Activated CD4-positive, alpha-beta memory T cell treated with anti-CD3 and anti-CD28 coated beads for 36 hours (primary cell): ENCODE results near the gene PKP1. TPM values are rescaled to one million over a fixed set of nuclear protein-coding genes. Genes with fewer than 3 reads are reported as not detected.
A peak's percentile ranks its signal among the peaks of the same experiment; 100 is the strongest.
"Not testable (repeated sequence)": the region's sequence is repeated elsewhere in the genome, so short reads cannot be mapped to it uniquely, and the experiment has no call there.

Experiments
- CTCF ChIA-PET: fragments of 350-600 bp; sonication (Branson Sonifier 250); formaldehyde crosslinking; loops from one replicate; lab custom pipeline; 2021; ENCODE audit warnings: antibody characterized with exemption, inconsistent platforms; lab: Charles Lee
- POLR2A ChIA-PET: fragments of 350-600 bp; sonication (Branson Sonifier 250); formaldehyde crosslinking; loops from one replicate; lab custom pipeline; 2021; ENCODE audit warnings: antibody characterized with exemption; lab: Charles Lee
- DNase-seq: peaks from one replicate; pipeline ENCODE4 v3.0.0-alpha.2; 2020
- H3K27ac Mint-ChIP-seq: one replicate; pipeline ENCODE4 v1.8.0; 2021; ENCODE audit warnings: mixed read lengths
- H3K27me3 Mint-ChIP-seq: one replicate; pipeline ENCODE4 v1.8.0; 2021; ENCODE audit warnings: mixed read lengths
- H3K36me3 Mint-ChIP-seq: one replicate; pipeline ENCODE4 v1.8.0; 2021; ENCODE audit warnings: mixed read lengths
- H3K4me1 Mint-ChIP-seq: one replicate; pipeline ENCODE4 v1.8.0; 2021; ENCODE audit warnings: low read depth, mixed read lengths
- H3K4me3 Mint-ChIP-seq: one replicate; pipeline ENCODE4 v1.8.0; 2021; ENCODE audit warnings: mild to moderate bottlenecking, mixed read lengths
- H3K9me3 Mint-ChIP-seq: one replicate; pipeline ENCODE4 v1.8.0; 2021; ENCODE audit warnings: mixed read lengths
- intact Hi-C: fragments of 100-400 bp; cut with micrococcal nuclease; formaldehyde crosslinking; loops from one replicate; pipeline ENCODE4 v1.15.1; 2023
- total RNA-seq, 2 experiments: library from RNA; stranded (reverse); gene quantifications; one replicate each; pipeline ENCODE4 v1.2.3, GENCODE V29; 2021

PKP1 gene
- not detected for total RNA-seq

GRCh38 chr1:201282931-201283829 lies at the start of gene PKP1:
PKP1 (plus strand) TSS chr1:201283506; CDS start chr1:201283703, 197 bp downstream.
- peak; percentile 41 for DNase-seq
- intact Hi-C loops: no loop called here
- ChIA-PET CTCF (no interaction called here), POLR2A (no interaction called here)
- no peak within 1 kb of the TSS for H3K4me3 Mint-ChIP-seq
- no peaks in the 10 kb centered on the region for H3K9me3 Mint-ChIP-seq
- peaks cover 21% of the 10 kb centered on the region for H3K27me3 Mint-ChIP-seq
- no peak within 1 kb of the TSS for H3K27ac Mint-ChIP-seq
- H3K4me1 Mint-ChIP-seq: peaks cover 2% of the 10 kb centered on the region
- no peaks in the 10 kb centered on the region for H3K36me3 Mint-ChIP-seq

- CTCF ChIA-PET, H3K4me1 Mint-ChIP-seq, H3K4me3 Mint-ChIP-seq, POLR2A ChIA-PET, H3K27ac Mint-ChIP-seq, intact Hi-C loops, H3K36me3 Mint-ChIP-seq, H3K9me3 Mint-ChIP-seq: not testable (repeated sequence)
- DNase-seq: peak; percentile 3
- H3K27me3 Mint-ChIP-seq: peaks cover 12% of the 10 kb centered on the region
These were observed 43.7 kb upstream of the PKP1 start for GRCh38 chr1:201239646-201240045.

GRCh38 chr1:201240171-201240570 lies 43.1 kb upstream of the PKP1 start:
- intact Hi-C loops: no loop called here
- DNase-seq: no peak
- Mint-ChIP-seq H3K36me3 (no peaks in the 10 kb centered on the region), H3K27me3 (peaks cover 15% of the 10 kb centered on the region), H3K9me3 (no peaks in the 10 kb centered on the region), H3K4me3 (no peak overlapping the region), H3K4me1 (no peaks in the 10 kb centered on the region), H3K27ac (no peak overlapping the region)
- ChIA-PET POLR2A (no interaction called here), CTCF (no interaction called here)

- no peaks in the 10 kb centered on the region for H3K4me1 Mint-ChIP-seq
- ChIA-PET POLR2A (no interaction called here), CTCF (no interaction called here)
- intact Hi-C loops: no loop called here
- H3K27me3 Mint-ChIP-seq: peaks cover 21% of the 10 kb centered on the region
- no peak overlapping the region for H3K27ac Mint-ChIP-seq
- no peak for DNase-seq
- H3K4me3 Mint-ChIP-seq: no peak overlapping the region
- H3K36me3 Mint-ChIP-seq: no peaks in the 10 kb centered on the region
- no peaks in the 10 kb centered on the region for H3K9me3 Mint-ChIP-seq
These were observed 41.6 kb upstream of the PKP1 start for GRCh38 chr1:201241736-201242135.

GRCh38 chr1:201245082-201245481 lies 38.2 kb upstream of the PKP1 start:
- peaks cover 21% of the 10 kb centered on the region for H3K27me3 Mint-ChIP-seq
- H3K4me3 Mint-ChIP-seq: no peak overlapping the region
- intact Hi-C loops: no loop called here
- CTCF ChIA-PET: no interaction called here
- H3K36me3 Mint-ChIP-seq: no peaks in the 10 kb centered on the region
- POLR2A ChIA-PET: no interaction called here
- no peak overlapping the region for H3K27ac Mint-ChIP-seq
- H3K9me3 Mint-ChIP-seq: no peaks in the 10 kb centered on the region
- H3K4me1 Mint-ChIP-seq: no peaks in the 10 kb centered on the region
- DNase-seq: no peak

GRCh38 chr1:201248721-201249559 lies 34.4 kb upstream of the PKP1 start:
- DNase-seq: no peak
- ChIA-PET POLR2A (no interaction called here), CTCF (no interaction called here)
- no peaks in the 10 kb centered on the region for H3K9me3 Mint-ChIP-seq
- no peak overlapping the region for H3K4me3 Mint-ChIP-seq
- H3K4me1 Mint-ChIP-seq: no peaks in the 10 kb centered on the region
- intact Hi-C loops: no loop called here
- H3K27me3 Mint-ChIP-seq: peaks cover 8% of the 10 kb centered on the region
- no peak overlapping the region for H3K27ac Mint-ChIP-seq
- no peaks in the 10 kb centered on the region for H3K36me3 Mint-ChIP-seq

GRCh38 chr1:201250326-201251011 lies 32.8 kb upstream of the PKP1 start:
- intact Hi-C loops: loop anchor here (5.0 kb wide), 1 partner anchor 157 kb away; no protein-coding TSS in a partner anchor
- no peak for DNase-seq
- CTCF ChIA-PET: no interaction called here
- Mint-ChIP-seq H3K27ac (no peak overlapping the region), H3K4me1 (no peaks in the 10 kb centered on the region), H3K9me3 (no peaks in the 10 kb centered on the region), H3K4me3 (no peak overlapping the region), H3K36me3 (no peaks in the 10 kb centered on the region), H3K27me3 (peaks cover 4% of the 10 kb centered on the region)
- POLR2A ChIA-PET: no interaction called here

- no peaks in the 10 kb centered on the region for H3K9me3 Mint-ChIP-seq
- intact Hi-C loops: loop anchor here (5.0 kb wide), 1 partner anchor 156 kb away; no protein-coding TSS in a partner anchor
- peaks cover 1% of the 10 kb centered on the region for H3K27me3 Mint-ChIP-seq
- no peaks in the 10 kb centered on the region for H3K4me1 Mint-ChIP-seq
- no peak for DNase-seq
- H3K27ac Mint-ChIP-seq: no peak overlapping the region
- H3K36me3 Mint-ChIP-seq: no peaks in the 10 kb centered on the region
- ChIA-PET POLR2A (no interaction called here), CTCF (no interaction called here)
- H3K4me3 Mint-ChIP-seq: no peak overlapping the region
These were observed 31.9 kb upstream of the PKP1 start for GRCh38 chr1:201251411-201251810.

GRCh38 chr1:201251851-201252430 lies 31.4 kb upstream of the PKP1 start:
- intact Hi-C loops: loop anchor here (5.0 kb wide), 1 partner anchor 155 kb away; no protein-coding TSS in a partner anchor
- Mint-ChIP-seq H3K4me3 (no peak overlapping the region), H3K9me3 (no peaks in the 10 kb centered on the region), H3K27ac (no peak overlapping the region), H3K4me1 (no peaks in the 10 kb centered on the region), H3K27me3 (no peaks in the 10 kb centered on the region), H3K36me3 (no peaks in the 10 kb centered on the region)
- POLR2A ChIA-PET: no interaction called here
- no peak for DNase-seq
- CTCF ChIA-PET: interaction anchor here (1.2 kb wide), 1 partner anchor 109 kb away, joined by 3 read pairs; no protein-coding TSS in a partner anchor

- no peak overlapping the region for H3K4me3 Mint-ChIP-seq
- ChIA-PET CTCF (interaction anchor here (1.2 kb wide), 1 partner anchor 108 kb away, joined by 3 read pairs; no protein-coding TSS in a partner anchor), POLR2A (no interaction called here)
- no peak for DNase-seq
- intact Hi-C loops: loop anchor here (5.0 kb wide), 1 partner anchor 154 kb away; no protein-coding TSS in a partner anchor
- no peaks in the 10 kb centered on the region for H3K36me3 Mint-ChIP-seq
- H3K4me1 Mint-ChIP-seq: no peaks in the 10 kb centered on the region
- H3K27ac Mint-ChIP-seq: no peak overlapping the region
- H3K27me3 Mint-ChIP-seq: no peaks in the 10 kb centered on the region
- no peaks in the 10 kb centered on the region for H3K9me3 Mint-ChIP-seq
These were observed 30.3 kb upstream of the PKP1 start for GRCh38 chr1:201252944-201253371.

GRCh38 chr1:201253411-201253810 lies 29.9 kb upstream of the PKP1 start:
- Mint-ChIP-seq H3K27ac (no peak overlapping the region), H3K27me3 (no peaks in the 10 kb centered on the region), H3K9me3 (no peaks in the 10 kb centered on the region), H3K4me1 (no peaks in the 10 kb centered on the region), H3K4me3 (no peak overlapping the region), H3K36me3 (no peaks in the 10 kb centered on the region)
- intact Hi-C loops: loop anchor here (5.0 kb wide), 1 partner anchor 154 kb away; no protein-coding TSS in a partner anchor
- ChIA-PET CTCF (interaction anchor here (0.6 to 2.3 kb wide), 7 partner anchors 10 to 261 kb away, joined by 3 to 36 read pairs (median 3); no protein-coding TSS in a partner anchor), POLR2A (no interaction called here)
- no peak for DNase-seq
